Coronary artery (tissue), 2 donors: ENCODE results near the gene WASF2.
"Not testable (repeated sequence)": the region's sequence is repeated elsewhere in the genome, so short reads cannot be mapped to it uniquely, and the experiment has no call there.

ENCODE experiments used
- DNase-seq: peaks from one replicate; pipeline ENCODE4 v3.0.0-alpha.2; 2017; ENCODE audit warnings: low spot score
- H3K27ac ChIP-seq, 2 donors: fragments of 200-600 bp; sonication (generic); one replicate each; pipeline ENCODE4 v1.5.1; 2016 to 2019
- H3K4me3 ChIP-seq: fragments of 200-600 bp; sonication (generic); 2 replicates; pipeline ENCODE4 v1.5.1; 2016; ENCODE audit warnings: mild to moderate bottlenecking, moderate library complexity
- CTCF ChIP-seq: fragments of 200-600 bp; sonication (generic); IDR thresholded peaks from one replicate; pipeline ENCODE4 v1.5.1; 2019; ENCODE audit warnings: antibody characterized with exemption

WASF2 gene

GRCh38 chr1:27391511-27392095, 98.4 kb downstream of the WASF2 start:
- Histone ChIP-seq H3K4me3 (peak overlapping the region; percentile 77), H3K27ac (peak overlapping the region; percentile 42 to 51)
- TF ChIP-seq CTCF, result no peak
- no peak for DNase-seq

GRCh38 chr1:27388337-27389005, 101.5 kb downstream of the WASF2 start:
- DNase-seq, result no peak
- H3K27ac ChIP-seq, result peak overlapping the region in 1 of 2 donors; percentile 9
- no peak overlapping the region for H3K4me3 ChIP-seq
- peak; percentile 91 for TF ChIP-seq CTCF

GRCh38 chr1:27384797-27385196, 105.2 kb downstream of the WASF2 start:
- H3K4me3 ChIP-seq, DNase-seq, H3K27ac ChIP-seq: not testable (repeated sequence)

GRCh38 chr1:27383661-27384060, 106.3 kb downstream of the WASF2 start:
- TF ChIP-seq CTCF, result no peak
- DNase-seq, result no peak
- H3K4me3 ChIP-seq, result no peak overlapping the region

GRCh38 chr1:27383039-27383605, 106.8 kb downstream of the WASF2 start, which contains the start of gene CD164L2:
TSS of gene CD164L2 (minus strand) at chr1:27383333. CDS start at chr1:27383239, 94 bp downstream.
- TF ChIP-seq CTCF, result no peak
- H3K4me3 ChIP-seq, result no peak within 1 kb of the TSS

More at GRCh38 chr1:27383661-27384060, 106.3 kb downstream of the WASF2 start:
- H3K27ac ChIP-seq, result no peak overlapping the region

GRCh38 chr1:27381969-27382762, 107.8 kb downstream of the WASF2 start:
- Histone ChIP-seq H3K27ac (no peak overlapping the region), H3K4me3 (no peak overlapping the region)
- no peak for TF ChIP-seq CTCF
- DNase-seq, result no peak

More at GRCh38 chr1:27383039-27383605, 106.8 kb downstream of the WASF2 start, which contains the start of gene CD164L2:
- DNase-seq, result no peak
- no peak within 1 kb of the TSS for H3K27ac ChIP-seq
